Left lobe of liver (tissue), 2 donors: ENCODE results near the gene NSF. TPM values are rescaled to one million over a fixed set of nuclear protein-coding genes. Genes with fewer than 3 reads are reported as not detected.
"Not testable (repeated sequence)": the region's sequence is repeated elsewhere in the genome, so short reads cannot be mapped to it uniquely, and the experiment has no call there.

Source experiments
- ATAC-seq: fragments of 200-7000 bp; cut with Tn5 transposase; one replicate; pipeline ENCODE4 v1.9.1; 2020; ENCODE audit warnings: mild to moderate bottlenecking, moderate library complexity
- DNase-seq: peaks from one replicate; pipeline ENCODE4 v3.0.0-alpha.2; 2020; ENCODE audit warnings: low spot score
- total RNA-seq: library from RNA; stranded (reverse); gene quantifications from one replicate; pipeline ENCODE4 v1.2.1, GENCODE V29; 2021
- donor health status: DM: no; HTN: no; CAD: no; lungs with moderate emphysema.
- donor health status: DM: no; HTN: yes; CAD: no.

Gene NSF
- total RNA-seq, 1 donor from 2014 or later = 23.1 TPM

- peak; percentile 86 for DNase-seq
Observed at GRCh38 chr17:46771561-46772474, 181.3 kb downstream of the NSF start.

GRCh38 chr17:46772475-46773220, 182.2 kb downstream of the NSF start:
- ATAC-seq (peak; percentile 47), DNase-seq (no peak)

More at GRCh38 chr17:46771561-46772474, 181.3 kb downstream of the NSF start:
- peak; percentile 75 for ATAC-seq

- ATAC-seq = no peak
- no peak for DNase-seq
Observed at GRCh38 chr17:46773221-46773605, 182.7 kb downstream of the NSF start.

GRCh38 chr17:46773676-46774075, 183.2 kb downstream of the NSF start:
- DNase-seq (no peak), ATAC-seq (no peak)

- DNase-seq (no peak), ATAC-seq (no peak)
Observed at GRCh38 chr17:46774108-46774737, 183.8 kb downstream of the NSF start.

- ATAC-seq (no peak), DNase-seq (no peak)
Observed at GRCh38 chr17:46776298-46777005, 186.0 kb downstream of the NSF start.

- DNase-seq = no peak
- ATAC-seq = no peak
Observed at GRCh38 chr17:46777943-46778915, 187.8 kb downstream of the NSF start.

- DNase-seq (no peak), ATAC-seq (no peak)
Observed at GRCh38 chr17:46780003-46780373, 189.5 kb downstream of the NSF start.

GRCh38 chr17:46782250-46782953, 191.9 kb downstream of the NSF start:
- DNase-seq (peak; percentile 64), ATAC-seq (peak; percentile 93)

- no peak for DNase-seq
- peak; percentile 35 for ATAC-seq
Observed at GRCh38 chr17:46783031-46783593, 192.6 kb downstream of the NSF start.

GRCh38 chr17:46785696-46786095, 195.2 kb downstream of the NSF start:
- DNase-seq (no peak), ATAC-seq (no peak)

- ATAC-seq = no peak
- no peak for DNase-seq
Observed at GRCh38 chr17:46787478-46787877, 197.0 kb downstream of the NSF start.

- ATAC-seq (no peak), DNase-seq (no peak)
Observed at GRCh38 chr17:46788300-46788699, 197.8 kb downstream of the NSF start.

GRCh38 chr17:46788796-46789195, 198.3 kb downstream of the NSF start:
- DNase-seq (no peak), ATAC-seq (no peak)

GRCh38 chr17:46789610-46790009, 199.1 kb downstream of the NSF start:
- DNase-seq (no peak), ATAC-seq (no peak)

GRCh38 chr17:46790216-46790615, 199.7 kb downstream of the NSF start:
- no peak for DNase-seq
- no peak for ATAC-seq

GRCh38 chr17:46791531-46791930, 201.1 kb downstream of the NSF start:
- no peak for ATAC-seq
- no peak for DNase-seq

- ATAC-seq (no peak), DNase-seq (no peak)
Observed at GRCh38 chr17:46792071-46792470, 201.6 kb downstream of the NSF start.

- not testable (repeated sequence) for ATAC-seq, DNase-seq
Observed at GRCh38 chr17:46793023-46793422, 202.6 kb downstream of the NSF start.
